NB4 (cell line): ENCODE results near the gene DUOX1.
A peak's percentile ranks its signal among the peaks of the same experiment; 100 is the strongest.

Source experiments
- DNase-seq: peaks from one replicate; pipeline ENCODE4 v3.0.0; 2010; ENCODE audit warnings: low read depth
- H3K4me3 ChIP-seq: one replicate; pipeline ENCODE4 v1.5.1; 2011; ENCODE audit warnings: mild to moderate bottlenecking, low read depth, low read length, moderate library complexity
- MYC ChIP-seq: IDR thresholded peaks from 2 replicates; pipeline ENCODE4 v1.6.1; 2011; ENCODE audit warnings: low read depth, low read length
- POLR2A ChIP-seq: IDR thresholded peaks from 2 replicates; pipeline ENCODE4 v1.6.1; 2011; ENCODE audit warnings: mild to moderate bottlenecking; ENCODE audit not compliant: insufficient read length; ENCODE audit errors: extremely low read depth
- TF ChIP-seq, protein P1 (sequence below): IDR thresholded peaks from 2 replicates; pipeline ENCODE4 v1.6.1; 2011; ENCODE audit warnings: low read depth, low read length
- TF ChIP-seq, protein P2 (sequence below): IDR thresholded peaks from one replicate; pipeline ENCODE4 v1.5.1; 2012; ENCODE audit warnings: low read depth, low read length

DUOX1 gene

DNA sequence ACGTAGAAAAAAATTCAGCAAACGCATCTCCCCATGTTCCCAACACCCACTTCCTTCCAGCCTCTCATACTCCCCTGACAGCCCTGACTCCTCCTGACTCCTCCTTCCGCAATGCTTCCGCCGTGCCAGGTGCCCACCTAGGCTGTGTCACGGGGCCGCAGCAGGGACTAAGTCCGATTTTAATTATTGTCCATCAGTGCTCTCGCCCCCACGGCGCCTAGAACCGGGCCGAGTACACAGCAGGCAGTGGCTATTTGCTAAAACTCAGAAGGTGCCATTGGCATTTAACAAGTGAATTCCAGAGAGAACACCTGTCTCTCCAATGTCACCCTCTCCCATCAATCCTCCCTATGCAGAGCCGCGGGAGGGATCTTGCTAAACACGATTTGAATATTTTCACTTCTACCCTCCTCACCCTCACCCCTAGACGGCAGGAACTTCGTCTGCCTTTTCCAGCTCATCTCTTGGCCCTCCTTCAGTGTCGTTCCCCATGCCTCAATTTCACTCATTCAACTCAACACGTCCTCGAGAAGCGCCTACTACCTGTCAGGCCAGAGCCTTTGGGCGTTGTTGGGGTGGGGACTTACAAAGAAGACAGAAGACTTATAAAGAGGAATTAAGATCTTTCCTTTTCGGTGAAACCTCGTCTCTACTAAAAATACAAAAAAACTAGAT lies 69.5 kb downstream of the DUOX1 start:
- H3K4me3 ChIP-seq, result peak overlapping the region; percentile 79
- DNase-seq, result peak; percentile 45
- TF ChIP-seq, protein P1, sequence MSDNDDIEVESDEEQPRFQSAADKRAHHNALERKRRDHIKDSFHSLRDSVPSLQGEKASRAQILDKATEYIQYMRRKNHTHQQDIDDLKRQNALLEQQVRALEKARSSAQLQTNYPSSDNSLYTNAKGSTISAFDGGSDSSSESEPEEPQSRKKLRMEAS, result peak; percentile 1; the same call in 1 of the 2 replicates
- TF ChIP-seq, protein P2, sequence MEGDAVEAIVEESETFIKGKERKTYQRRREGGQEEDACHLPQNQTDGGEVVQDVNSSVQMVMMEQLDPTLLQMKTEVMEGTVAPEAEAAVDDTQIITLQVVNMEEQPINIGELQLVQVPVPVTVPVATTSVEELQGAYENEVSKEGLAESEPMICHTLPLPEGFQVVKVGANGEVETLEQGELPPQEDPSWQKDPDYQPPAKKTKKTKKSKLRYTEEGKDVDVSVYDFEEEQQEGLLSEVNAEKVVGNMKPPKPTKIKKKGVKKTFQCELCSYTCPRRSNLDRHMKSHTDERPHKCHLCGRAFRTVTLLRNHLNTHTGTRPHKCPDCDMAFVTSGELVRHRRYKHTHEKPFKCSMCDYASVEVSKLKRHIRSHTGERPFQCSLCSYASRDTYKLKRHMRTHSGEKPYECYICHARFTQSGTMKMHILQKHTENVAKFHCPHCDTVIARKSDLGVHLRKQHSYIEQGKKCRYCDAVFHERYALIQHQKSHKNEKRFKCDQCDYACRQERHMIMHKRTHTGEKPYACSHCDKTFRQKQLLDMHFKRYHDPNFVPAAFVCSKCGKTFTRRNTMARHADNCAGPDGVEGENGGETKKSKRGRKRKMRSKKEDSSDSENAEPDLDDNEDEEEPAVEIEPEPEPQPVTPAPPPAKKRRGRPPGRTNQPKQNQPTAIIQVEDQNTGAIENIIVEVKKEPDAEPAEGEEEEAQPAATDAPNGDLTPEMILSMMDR, result no peak

DNA sequence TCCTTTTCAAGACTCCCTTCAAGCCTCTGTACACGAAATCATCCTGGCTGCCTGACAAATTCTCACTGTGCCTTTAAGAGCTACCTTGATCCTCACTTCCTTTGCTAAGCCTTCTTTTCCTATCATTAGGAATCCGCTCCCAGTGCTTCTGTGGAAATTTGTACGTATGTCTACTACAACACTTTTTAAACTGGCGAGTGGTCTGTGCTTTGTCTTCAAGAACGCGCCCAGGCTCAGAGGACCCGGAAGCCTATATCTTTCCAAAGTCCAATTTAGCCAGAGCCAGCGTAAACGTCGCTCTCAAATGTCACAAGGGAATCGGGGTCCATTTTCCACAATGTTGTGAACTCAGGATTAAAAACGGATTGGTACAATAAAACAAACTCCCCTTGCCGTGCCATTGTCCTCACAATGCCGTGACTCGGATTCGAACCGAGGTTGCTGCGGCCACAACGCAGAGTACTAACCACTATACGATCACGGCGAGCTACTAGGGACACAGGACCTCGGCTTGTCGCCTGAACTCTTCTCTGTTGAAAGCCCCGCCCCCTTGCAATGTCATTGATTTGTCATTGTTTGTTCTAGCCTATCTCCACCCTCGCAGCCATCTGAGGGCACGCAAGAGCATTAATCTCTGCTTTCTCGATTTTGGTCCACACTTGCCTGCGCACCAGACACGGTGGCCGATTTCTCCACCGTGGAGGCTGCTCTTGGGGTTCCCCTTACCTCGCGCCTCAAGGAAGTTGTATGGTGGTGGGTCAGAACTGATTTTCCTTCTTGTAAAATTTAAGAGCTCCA lies 70.4 kb downstream of the DUOX1 start:
- H3K4me3 ChIP-seq, result peak overlapping the region; percentile 85
- DNase-seq, result peak; percentile 95
- TF ChIP-seq, protein P2, result no peak
- TF ChIP-seq MYC, result peak; percentile 77
- TF ChIP-seq, protein P1, result peak; percentile 81
- TF ChIP-seq POLR2A, result peak; percentile 84

DNA sequence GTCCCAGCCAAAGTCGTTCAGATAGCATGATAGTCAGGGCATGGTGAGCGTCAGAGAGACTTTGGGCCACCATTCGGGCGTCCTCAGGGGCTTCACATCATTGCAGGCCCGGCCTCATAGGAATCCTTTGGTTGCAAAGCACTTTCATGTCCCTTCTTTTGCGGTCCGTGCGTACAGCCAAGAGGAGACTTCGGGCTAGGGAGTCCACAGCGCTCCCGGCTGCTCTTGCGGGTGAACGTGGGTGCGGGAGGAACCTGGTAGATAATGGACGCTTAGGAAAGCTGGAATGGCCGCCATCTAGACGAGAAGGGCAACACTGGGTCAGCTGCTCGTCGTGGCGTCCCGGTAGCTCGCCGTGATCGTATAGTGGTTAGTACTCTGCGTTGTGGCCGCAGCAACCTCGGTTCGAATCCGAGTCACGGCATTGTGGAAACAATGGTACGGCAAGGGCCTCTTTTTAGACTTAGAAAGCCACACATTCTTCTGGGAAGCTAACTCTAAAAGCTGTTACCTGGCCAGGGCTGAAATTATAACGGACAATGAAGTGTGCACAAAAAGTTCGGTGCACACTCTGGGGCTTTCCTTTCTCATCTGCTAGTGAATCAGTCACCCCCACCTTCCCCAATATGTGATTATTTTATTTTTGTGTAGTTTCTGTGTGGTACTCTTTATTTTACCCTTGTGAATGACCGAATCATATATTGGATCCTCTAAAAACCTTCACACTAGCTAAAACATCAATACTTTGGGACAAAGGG lies 71.2 kb downstream of the DUOX1 start:
- peak overlapping the region; percentile 85 for H3K4me3 ChIP-seq
- DNase-seq, result peak; percentile 84
- TF ChIP-seq, protein P2, result no peak
- TF ChIP-seq, protein P1, result peak; percentile 59; the same call in 1 of the 2 replicates
- peak; percentile 33; the same call in 1 of the 2 replicates for TF ChIP-seq MYC

DNA sequence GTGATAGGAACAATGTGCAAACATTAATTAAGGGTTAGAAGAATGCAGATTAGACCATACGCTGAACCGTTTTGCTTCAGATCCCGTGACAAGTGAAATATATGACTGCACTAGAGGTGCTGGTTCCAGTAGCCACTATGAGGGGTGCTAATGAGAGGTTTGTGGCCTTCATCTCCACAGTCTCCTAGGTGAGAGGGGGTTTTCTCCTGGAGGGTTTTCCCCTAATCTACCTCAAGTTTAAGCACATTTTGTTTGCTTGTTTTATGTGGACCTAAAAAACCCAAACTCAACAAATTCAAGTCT lies 71.7 kb downstream of the DUOX1 start:
- TF ChIP-seq MYC, result no peak
- TF ChIP-seq POLR2A, result no peak
- TF ChIP-seq, protein P2, result no peak
- TF ChIP-seq, protein P1, result no peak
- H3K4me3 ChIP-seq, result peak overlapping the region; percentile 85
- no peak for DNase-seq

DNA sequence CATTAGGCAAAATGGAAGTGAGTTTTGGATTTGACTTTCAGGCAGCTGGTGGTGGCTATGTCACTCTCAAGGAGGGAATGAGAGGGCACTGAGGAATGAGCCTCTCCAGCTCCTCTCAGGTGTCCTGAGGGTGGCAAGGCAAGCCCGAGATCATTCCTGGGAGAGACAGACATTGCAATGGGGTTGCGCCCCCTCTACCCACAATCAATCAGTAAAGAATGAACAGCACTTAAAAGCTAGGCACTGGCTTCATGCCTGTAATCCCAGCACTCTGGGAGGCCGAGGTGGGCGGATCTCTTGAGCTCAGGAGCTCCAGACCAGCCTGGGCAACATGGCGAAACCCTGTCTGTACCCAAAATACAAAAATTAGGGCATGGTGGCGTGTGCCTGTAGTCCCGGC lies 72.1 kb downstream of the DUOX1 start:
- DNase-seq, result no peak
- TF ChIP-seq MYC, result no peak
- TF ChIP-seq, protein P2, result no peak
- TF ChIP-seq, protein P1, result no peak
- no peak for TF ChIP-seq POLR2A
- H3K4me3 ChIP-seq, result no peak overlapping the region
